ENCODE data around the gene INMT.

DNA sequence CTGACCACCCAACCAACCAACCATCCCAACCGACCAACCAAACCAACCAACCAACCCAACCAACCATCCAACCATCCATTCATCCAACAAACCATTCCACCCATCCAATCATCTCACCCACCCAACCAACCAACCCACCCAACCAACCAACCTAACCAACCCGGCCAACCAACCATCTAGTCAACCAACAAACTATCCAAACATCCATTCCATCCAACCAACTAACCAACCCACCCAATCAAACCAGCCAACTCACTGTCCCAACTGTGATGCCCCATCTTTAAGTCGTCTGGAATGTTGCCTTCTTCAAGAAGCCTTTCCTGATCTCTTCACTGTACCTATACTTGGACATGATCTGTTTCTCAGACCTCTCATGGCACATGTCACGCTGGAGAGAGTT, 50.9 kb downstream of the INMT start:
- TF ChIP-seq, protein P1, sequence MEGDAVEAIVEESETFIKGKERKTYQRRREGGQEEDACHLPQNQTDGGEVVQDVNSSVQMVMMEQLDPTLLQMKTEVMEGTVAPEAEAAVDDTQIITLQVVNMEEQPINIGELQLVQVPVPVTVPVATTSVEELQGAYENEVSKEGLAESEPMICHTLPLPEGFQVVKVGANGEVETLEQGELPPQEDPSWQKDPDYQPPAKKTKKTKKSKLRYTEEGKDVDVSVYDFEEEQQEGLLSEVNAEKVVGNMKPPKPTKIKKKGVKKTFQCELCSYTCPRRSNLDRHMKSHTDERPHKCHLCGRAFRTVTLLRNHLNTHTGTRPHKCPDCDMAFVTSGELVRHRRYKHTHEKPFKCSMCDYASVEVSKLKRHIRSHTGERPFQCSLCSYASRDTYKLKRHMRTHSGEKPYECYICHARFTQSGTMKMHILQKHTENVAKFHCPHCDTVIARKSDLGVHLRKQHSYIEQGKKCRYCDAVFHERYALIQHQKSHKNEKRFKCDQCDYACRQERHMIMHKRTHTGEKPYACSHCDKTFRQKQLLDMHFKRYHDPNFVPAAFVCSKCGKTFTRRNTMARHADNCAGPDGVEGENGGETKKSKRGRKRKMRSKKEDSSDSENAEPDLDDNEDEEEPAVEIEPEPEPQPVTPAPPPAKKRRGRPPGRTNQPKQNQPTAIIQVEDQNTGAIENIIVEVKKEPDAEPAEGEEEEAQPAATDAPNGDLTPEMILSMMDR (conservative IDR thresholded peaks at IDR 0.05; ENCODE audit: low read depth in 2 of 2): no peak
- TF ChIP-seq EZH2 (IDR thresholded peaks at IDR 0.05; ENCODE audit: low read depth, unreplicated experiment) (no peak), POLR2AphosphoS5 (IDR thresholded peaks at IDR 0.05; ENCODE audit: low read depth) (no peak), EZH2phosphoT487 (IDR thresholded peaks at IDR 0.05; ENCODE audit: unreplicated experiment) (no peak)
- TF ChIP-seq, protein P2, sequence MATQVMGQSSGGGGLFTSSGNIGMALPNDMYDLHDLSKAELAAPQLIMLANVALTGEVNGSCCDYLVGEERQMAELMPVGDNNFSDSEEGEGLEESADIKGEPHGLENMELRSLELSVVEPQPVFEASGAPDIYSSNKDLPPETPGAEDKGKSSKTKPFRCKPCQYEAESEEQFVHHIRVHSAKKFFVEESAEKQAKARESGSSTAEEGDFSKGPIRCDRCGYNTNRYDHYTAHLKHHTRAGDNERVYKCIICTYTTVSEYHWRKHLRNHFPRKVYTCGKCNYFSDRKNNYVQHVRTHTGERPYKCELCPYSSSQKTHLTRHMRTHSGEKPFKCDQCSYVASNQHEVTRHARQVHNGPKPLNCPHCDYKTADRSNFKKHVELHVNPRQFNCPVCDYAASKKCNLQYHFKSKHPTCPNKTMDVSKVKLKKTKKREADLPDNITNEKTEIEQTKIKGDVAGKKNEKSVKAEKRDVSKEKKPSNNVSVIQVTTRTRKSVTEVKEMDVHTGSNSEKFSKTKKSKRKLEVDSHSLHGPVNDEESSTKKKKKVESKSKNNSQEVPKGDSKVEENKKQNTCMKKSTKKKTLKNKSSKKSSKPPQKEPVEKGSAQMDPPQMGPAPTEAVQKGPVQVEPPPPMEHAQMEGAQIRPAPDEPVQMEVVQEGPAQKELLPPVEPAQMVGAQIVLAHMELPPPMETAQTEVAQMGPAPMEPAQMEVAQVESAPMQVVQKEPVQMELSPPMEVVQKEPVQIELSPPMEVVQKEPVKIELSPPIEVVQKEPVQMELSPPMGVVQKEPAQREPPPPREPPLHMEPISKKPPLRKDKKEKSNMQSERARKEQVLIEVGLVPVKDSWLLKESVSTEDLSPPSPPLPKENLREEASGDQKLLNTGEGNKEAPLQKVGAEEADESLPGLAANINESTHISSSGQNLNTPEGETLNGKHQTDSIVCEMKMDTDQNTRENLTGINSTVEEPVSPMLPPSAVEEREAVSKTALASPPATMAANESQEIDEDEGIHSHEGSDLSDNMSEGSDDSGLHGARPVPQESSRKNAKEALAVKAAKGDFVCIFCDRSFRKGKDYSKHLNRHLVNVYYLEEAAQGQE (IDR thresholded peaks at IDR 0.05; ENCODE audit: unreplicated experiment): no peak

All from GM23338 (cell line).